H9 (cell line): ENCODE data around the gene UPF3B. TPM values are rescaled to one million over a fixed set of nuclear protein-coding genes. Genes with fewer than 3 reads are reported as not detected.
A peak's percentile ranks its signal among the peaks of the same experiment; 100 is the strongest.

Experiments used
- DNase-seq: peaks from one replicate; pipeline ENCODE4 v3.0.0-alpha.2; 2017
- H2AFZ ChIP-seq: one replicate; pipeline ENCODE4 v1.6.1; 2013; ENCODE audit warnings: mild to moderate bottlenecking, low read length, control low read depth, moderate library complexity
- H2AK5ac ChIP-seq: 2 replicates; pipeline ENCODE4 v1.6.1; 2013; ENCODE audit warnings: low read length, control low read depth, mixed read lengths; ENCODE audit not compliant: insufficient read length
- H2BK120ac ChIP-seq: one replicate; pipeline ENCODE4 v1.6.1; 2013; ENCODE audit warnings: low read depth, mild to moderate bottlenecking, low read length, control low read depth, inconsistent platforms; ENCODE audit not compliant: poor library complexity, severe bottlenecking
- H2BK12ac ChIP-seq: 2 replicates; pipeline ENCODE4 v1.6.1; 2013; ENCODE audit warnings: low read length, control low read depth, mixed read lengths, low read depth; ENCODE audit not compliant: insufficient read length
- H2BK15ac ChIP-seq: 2 replicates; pipeline ENCODE4 v1.6.1; 2013; ENCODE audit warnings: low read depth, low read length, control low read depth
- H2BK20ac ChIP-seq: one replicate; pipeline ENCODE4 v1.6.1; 2013; ENCODE audit warnings: low read depth, mild to moderate bottlenecking, low read length, control low read depth, inconsistent platforms; ENCODE audit not compliant: poor library complexity, severe bottlenecking
- H2BK5ac ChIP-seq: 2 replicates; pipeline ENCODE4 v1.6.1; 2013; ENCODE audit warnings: low read length, control low read depth, mixed read lengths; ENCODE audit not compliant: insufficient read length
- H3K14ac ChIP-seq: 2 replicates; pipeline ENCODE4 v1.6.1; 2013; ENCODE audit warnings: low read length, control low read depth; ENCODE audit not compliant: insufficient read depth
- H3K18ac ChIP-seq: 2 replicates; pipeline ENCODE4 v1.6.1; 2013; ENCODE audit warnings: low read depth, mild to moderate bottlenecking, mixed read lengths, low read length, control low read depth; ENCODE audit not compliant: insufficient read length
- H3K23ac ChIP-seq: 2 replicates; pipeline ENCODE4 v1.6.1; 2013; ENCODE audit warnings: low read length, control low read depth, mixed read lengths, low read depth; ENCODE audit not compliant: insufficient read length
- H3K23me2 ChIP-seq: 2 replicates; pipeline ENCODE4 v1.6.1; 2013; ENCODE audit warnings: low read depth, mild to moderate bottlenecking, mixed read lengths, low read length, control low read depth; ENCODE audit not compliant: insufficient read length, poor library complexity, severe bottlenecking
- H3K27ac ChIP-seq: 2 replicates; pipeline ENCODE4 v1.5.1; 2013; ENCODE audit warnings: low read length, control low read depth, mixed read lengths, low read depth; ENCODE audit not compliant: insufficient read length
- H3K27me3 ChIP-seq: 2 replicates; pipeline ENCODE4 v1.6.1; 2013; ENCODE audit warnings: low read length, control low read depth, inconsistent platforms; ENCODE audit not compliant: insufficient read depth
- H3K4ac ChIP-seq: 2 replicates; pipeline ENCODE4 v1.6.1; 2013; ENCODE audit warnings: low read depth, mild to moderate bottlenecking, control low read depth, inconsistent platforms, low read length, moderate library complexity
- H3K4me1 ChIP-seq: 2 replicates; pipeline ENCODE4 v1.6.1; 2013; ENCODE audit warnings: low read length, control low read depth, inconsistent platforms; ENCODE audit not compliant: insufficient read depth
- H3K4me2 ChIP-seq: 2 replicates; pipeline ENCODE4 v1.6.1; 2013; ENCODE audit warnings: low read length, control low read depth, mixed read lengths; ENCODE audit not compliant: insufficient read length, insufficient read depth
- H3K56ac ChIP-seq: 2 replicates; pipeline ENCODE4 v1.6.1; 2013; ENCODE audit warnings: low read depth, mild to moderate bottlenecking, mixed read lengths, low read length, control low read depth; ENCODE audit not compliant: insufficient read length
- H3K79me1 ChIP-seq: 2 replicates; pipeline ENCODE4 v1.6.1; 2013; ENCODE audit warnings: low read depth, mild to moderate bottlenecking, moderate library complexity, low read length, control low read depth, inconsistent platforms; ENCODE audit not compliant: insufficient read depth, poor library complexity, severe bottlenecking
- H3K79me2 ChIP-seq: 2 replicates; pipeline ENCODE4 v1.6.1; 2013; ENCODE audit warnings: low read length, control low read depth, inconsistent platforms; ENCODE audit not compliant: insufficient read depth
- H3K9ac ChIP-seq: 2 replicates; pipeline ENCODE4 v1.6.1; 2013; ENCODE audit warnings: low read length, control low read depth, mixed read lengths; ENCODE audit not compliant: insufficient read length; ENCODE audit errors: extremely low read depth
- H3K9me3 ChIP-seq: one replicate; pipeline ENCODE4 v1.6.1; 2013; ENCODE audit warnings: low read depth, low read length, inconsistent platforms; ENCODE audit not compliant: control insufficient read depth
- H3T11ph ChIP-seq: one replicate; pipeline ENCODE4 v1.6.1; 2013; ENCODE audit warnings: mild to moderate bottlenecking, low read length, control low read depth, inconsistent platforms
- H4K20me1 ChIP-seq: one replicate; pipeline ENCODE4 v1.6.1; 2013; ENCODE audit not compliant: control insufficient read depth, insufficient read length, insufficient read depth
- H4K5ac ChIP-seq: 2 replicates; pipeline ENCODE4 v1.6.1; 2013; ENCODE audit warnings: low read depth, mild to moderate bottlenecking, mixed read lengths, low read length, control low read depth; ENCODE audit not compliant: insufficient read length
- H4K8ac ChIP-seq: replicated peaks from 2 replicates; pipeline ENCODE4 v1.6.1; 2013; ENCODE audit warnings: low read length, control low read depth, mixed read lengths, low read depth; ENCODE audit not compliant: insufficient read length
- H4K91ac ChIP-seq: 2 replicates; pipeline ENCODE4 v1.6.1; 2013; ENCODE audit warnings: low read depth, mild to moderate bottlenecking, moderate library complexity, mixed read lengths, low read length, control low read depth; ENCODE audit not compliant: insufficient read length
- H3K27ac Mint-ChIP-seq, 3 experiments: 2 replicates in 2 of 3; 3 replicates in 1 of 3; pipeline ENCODE4 v1.8.0; 2020 to 2021; ENCODE audit warnings: mixed read lengths in 3 of 3, mild to moderate bottlenecking in 1 of 3, moderate library complexity in 1 of 3
- H3K27me3 Mint-ChIP-seq: 2 replicates; pipeline ENCODE4 v1.8.0; 2021; ENCODE audit warnings: low read depth, mild to moderate bottlenecking, moderate library complexity, mixed read lengths
- H3K36me3 Mint-ChIP-seq, 3 experiments: 2 replicates in 2 of 3; 3 replicates in 1 of 3; pipeline ENCODE4 v1.8.0; 2020 to 2021; ENCODE audit warnings: low read depth in 3 of 3, mixed read lengths in 3 of 3; ENCODE audit not compliant: insufficient read depth in 1 of 3
- H3K4me1 Mint-ChIP-seq, 2 experiments: 2 replicates each; pipeline ENCODE4 v1.8.0; 2020; ENCODE audit warnings: mixed read lengths in 2 of 2
- H3K4me3 Mint-ChIP-seq, 2 experiments: 2 replicates in 1 of 2; 3 replicates in 1 of 2; pipeline ENCODE4 v1.8.0; 2020 to 2021; ENCODE audit warnings: mild to moderate bottlenecking in 2 of 2, mixed read lengths in 2 of 2, moderate library complexity in 1 of 2
- H3K9me3 Mint-ChIP-seq, 2 experiments: 2 replicates in 1 of 2; 3 replicates in 1 of 2; pipeline ENCODE4 v1.8.0; 2020; ENCODE audit warnings: mild to moderate bottlenecking in 2 of 2, mixed read lengths in 2 of 2, moderate library complexity in 1 of 2
- WGBS: extraction: QIAGEN DNeasy Blood & Tissue Kit; methylation state at CpG from one replicate; pipeline ENCODE4 v1.1.7; 2013; ENCODE audit warnings: missing lambda C conversion rate, low lambda C conversion rate, mixed read lengths; ENCODE audit not compliant: insufficient read length; ENCODE audit errors: extremely low coverage; 5-methylcytosine and 5-hydroxymethylcytosine counted together
- total RNA-seq: library from RNA; stranded (reverse); gene quantifications from 2 replicates; pipeline ENCODE4 v1.2.1, GENCODE V29; 2021
- TF ChIP-seq, protein P1 (sequence below): fragments of 200-600 bp; sonication (generic); conservative IDR thresholded peaks from 3 replicates; pipeline ENCODE4 v1.8.0; 2021; ENCODE audit warnings: antibody characterized with exemption, mild to moderate bottlenecking

UPF3B gene
- total RNA-seq, 1 experiment from 2014 or later, result 31.5 TPM

DNA sequence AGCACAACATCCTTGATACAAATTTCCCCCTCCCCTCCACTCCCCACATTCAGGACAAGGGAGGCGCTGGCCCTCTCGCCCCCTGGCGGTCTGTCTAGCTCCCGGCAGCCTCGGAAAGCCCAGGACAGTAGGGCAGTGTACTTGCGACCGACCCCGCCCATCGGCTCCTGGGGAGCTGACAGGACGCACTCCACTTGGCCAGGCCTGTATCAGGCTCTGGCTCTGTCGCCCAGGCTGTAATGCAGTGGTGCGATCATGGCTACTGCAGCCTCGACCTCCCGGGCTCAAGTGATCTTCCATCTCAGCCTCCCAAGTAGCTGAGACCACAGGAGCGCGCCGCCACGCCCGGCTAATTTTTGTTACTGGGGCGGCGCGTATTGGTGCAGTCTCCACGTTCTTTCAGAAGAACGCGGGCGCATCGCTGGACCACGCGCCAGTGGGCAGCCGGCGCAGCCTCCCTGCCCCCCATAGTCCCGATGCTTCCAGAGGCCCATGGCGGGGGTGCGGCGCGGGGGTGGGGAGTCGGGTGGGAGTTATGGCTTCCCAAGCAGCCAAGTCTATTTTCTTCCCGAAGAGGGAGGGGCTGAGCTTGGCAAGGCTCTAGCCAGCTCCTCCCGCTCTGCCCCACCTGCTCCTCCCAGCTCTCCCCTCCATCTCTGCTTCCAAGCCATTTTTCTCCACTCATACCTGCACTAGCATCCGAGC is 35.1 kb upstream of the UPF3B start:
- Histone ChIP-seq H3K4ac (no peak overlapping the region), H3K23ac (no peak overlapping the region), H3K79me2 (no peaks in the 10 kb centered on the region), H3T11ph (no peak overlapping the region), H4K20me1 (no peaks in the 10 kb centered on the region), H2BK12ac (no peak overlapping the region), H3K9me3 (peaks cover 21% of the 10 kb centered on the region), H2BK5ac (no peak overlapping the region), H3K79me1 (no peaks in the 10 kb centered on the region), H2BK15ac (no peak overlapping the region), H4K5ac (no peak overlapping the region), H2BK120ac (no peak overlapping the region), H3K9ac (no peak overlapping the region), H2BK20ac (no peak overlapping the region), H4K91ac (no peak overlapping the region), H4K8ac (no peak overlapping the region), H3K27ac (no peak overlapping the region), H3K27me3 (no peaks in the 10 kb centered on the region), H3K14ac (no peak overlapping the region), H2AK5ac (no peak overlapping the region), H3K23me2 (no peaks in the 10 kb centered on the region), H3K18ac (no peak overlapping the region), H2AFZ (no peak overlapping the region), H3K4me2 (peak overlapping the region; percentile 27), H3K4me1 (no peaks in the 10 kb centered on the region), H3K56ac (no peak overlapping the region)
- DNase-seq, result peak; percentile 88
- Mint-ChIP-seq H3K4me1 (0 out of 4 replicates have a peak, but pooled peaks cover 0 to 2% of the 10 kb centered on the region in 2 experiments), H3K27ac (no peak overlapping the region), H3K27me3 (no peaks in the 10 kb centered on the region; the same call in none of the 2 replicates), H3K36me3 (0 out of 7 replicates have a peak, but pooled peaks cover 0 to 5% (median 0%) of the 10 kb centered on the region in 3 experiments), H3K4me3 (peak overlapping the region; percentile 60 to 78), H3K9me3 (peaks cover 46 to 53% of the 10 kb centered on the region in 2 experiments)
- WGBS, result no CpG with 5 or more reads among the region's 40 CpGs
- TF ChIP-seq, protein P1, sequence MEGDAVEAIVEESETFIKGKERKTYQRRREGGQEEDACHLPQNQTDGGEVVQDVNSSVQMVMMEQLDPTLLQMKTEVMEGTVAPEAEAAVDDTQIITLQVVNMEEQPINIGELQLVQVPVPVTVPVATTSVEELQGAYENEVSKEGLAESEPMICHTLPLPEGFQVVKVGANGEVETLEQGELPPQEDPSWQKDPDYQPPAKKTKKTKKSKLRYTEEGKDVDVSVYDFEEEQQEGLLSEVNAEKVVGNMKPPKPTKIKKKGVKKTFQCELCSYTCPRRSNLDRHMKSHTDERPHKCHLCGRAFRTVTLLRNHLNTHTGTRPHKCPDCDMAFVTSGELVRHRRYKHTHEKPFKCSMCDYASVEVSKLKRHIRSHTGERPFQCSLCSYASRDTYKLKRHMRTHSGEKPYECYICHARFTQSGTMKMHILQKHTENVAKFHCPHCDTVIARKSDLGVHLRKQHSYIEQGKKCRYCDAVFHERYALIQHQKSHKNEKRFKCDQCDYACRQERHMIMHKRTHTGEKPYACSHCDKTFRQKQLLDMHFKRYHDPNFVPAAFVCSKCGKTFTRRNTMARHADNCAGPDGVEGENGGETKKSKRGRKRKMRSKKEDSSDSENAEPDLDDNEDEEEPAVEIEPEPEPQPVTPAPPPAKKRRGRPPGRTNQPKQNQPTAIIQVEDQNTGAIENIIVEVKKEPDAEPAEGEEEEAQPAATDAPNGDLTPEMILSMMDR, result peak; percentile 73
